HepG2 (cell line): ENCODE measurements around the gene COMT. TPM values are rescaled to one million over a fixed set of nuclear protein-coding genes. Genes with fewer than 3 reads are reported as not detected.

Experiments used
- CEBPG ChIP-seq: IDR thresholded peaks from 2 replicates; pipeline ENCODE4 v1.6.1; 2016
- FOSL2 ChIP-seq: sonication (generic); formaldehyde crosslinking; IDR thresholded peaks from 2 replicates; pipeline ENCODE4 v1.4.0; 2020; ENCODE audit warnings: missing genetic modification reagents
- GATAD2A ChIP-seq: IDR thresholded peaks from 2 replicates; pipeline ENCODE4 v1.6.1; 2016
- HDAC2 ChIP-seq: sonication (generic); formaldehyde crosslinking; IDR thresholded peaks from 2 replicates; pipeline ENCODE4 v1.4.0; 2020; ENCODE audit warnings: missing genetic modification reagents
- HNF1B ChIP-seq: sonication (generic); formaldehyde crosslinking; IDR thresholded peaks from 2 replicates; pipeline ENCODE4 v1.5.1; 2020; ENCODE audit warnings: mild to moderate bottlenecking, moderate library complexity, missing genetic modification reagents
- REPIN1 ChIP-seq: sonication (generic); formaldehyde crosslinking; IDR thresholded peaks from 2 replicates; pipeline ENCODE4 v1.8.0; 2022; ENCODE audit warnings: missing genetic modification reagents, low read depth, mild to moderate bottlenecking, borderline replicate concordance
- SP5 ChIP-seq: IDR thresholded peaks from 2 replicates; pipeline ENCODE4 v1.6.1; 2016; ENCODE audit warnings: low read depth, borderline replicate concordance
- SRSF4 ChIP-seq: fragments of 200-400 bp; formaldehyde crosslinking; IDR thresholded peaks from one replicate; pipeline ENCODE4 v1.6.1; 2018; ENCODE audit warnings: mild to moderate bottlenecking, low read depth, low read length, moderate library complexity; ENCODE audit not compliant: poor library complexity, severe bottlenecking
- TARDBP ChIP-seq: sonication (generic); formaldehyde crosslinking; IDR thresholded peaks from 2 replicates; pipeline ENCODE4 v1.8.0; 2022; ENCODE audit warnings: mild to moderate bottlenecking, missing genetic modification reagents
- TRAFD1 ChIP-seq: sonication (generic); formaldehyde crosslinking; IDR thresholded peaks from 2 replicates; pipeline ENCODE4 v1.5.1; 2020; ENCODE audit warnings: missing genetic modification reagents, mild to moderate bottlenecking, borderline replicate concordance
- ZFP91 ChIP-seq: sonication (generic); formaldehyde crosslinking; IDR thresholded peaks from 2 replicates; pipeline ENCODE4 v1.9.0; 2022; ENCODE audit warnings: missing genetic modification reagents, mild to moderate bottlenecking, borderline replicate concordance
- ZNF124 ChIP-seq: sonication (generic); formaldehyde crosslinking; IDR thresholded peaks from 2 replicates; pipeline ENCODE4 v1.4.0; 2020; ENCODE audit warnings: missing genetic modification reagents
- ZNF18 ChIP-seq: sonication (generic); formaldehyde crosslinking; IDR thresholded peaks from 2 replicates; pipeline ENCODE4 v1.8.0; 2022; ENCODE audit warnings: mild to moderate bottlenecking, missing genetic modification reagents; ENCODE audit not compliant: insufficient replicate concordance
- ZNF501 ChIP-seq: sonication (generic); formaldehyde crosslinking; IDR thresholded peaks from 2 replicates; pipeline ENCODE4 v1.5.1; 2020; ENCODE audit warnings: mild to moderate bottlenecking, moderate library complexity, missing genetic modification reagents
- ZSCAN25 ChIP-seq: sonication (generic); formaldehyde crosslinking; IDR thresholded peaks from 2 replicates; pipeline ENCODE4 v1.8.0; 2022; ENCODE audit warnings: mild to moderate bottlenecking, missing genetic modification reagents
- polyA plus RNA-seq, 8 experiments: library from polyadenylated mRNA; depleted of rRNA in 3 of 8; stranded (reverse) in 7 of 8; unstranded in 1 of 8; fragments of >200 nt; fragmentation: Illumina TruSeq in 4 of 8; extraction: Trizol in 4 of 8; gene quantifications; 2 replicates each; pipeline versions ENCODE4 v1.2.1 to v1.2.3, GENCODE V29; 2011 to 2016; ENCODE audit warnings: low read depth in 4 of 8, missing spikeins in 1 of 8, mixed read lengths in 1 of 8; ENCODE audit not compliant: insufficient read depth in 1 of 8
- total RNA-seq, 5 experiments: library from RNA; depleted of rRNA; stranded (reverse); fragments of >200 nt; fragmentation: Illumina TruSeq; extraction: Trizol; gene quantifications; 2 replicates each; pipeline ENCODE4 v1.2.3, GENCODE V29; 2016; ENCODE audit warnings: low read depth in 1 of 5
- TF ChIP-seq, protein P1 (sequence below): sonication (generic); formaldehyde crosslinking; IDR thresholded peaks from 2 replicates; pipeline ENCODE4 v1.9.0; 2021; ENCODE audit warnings: missing genetic modification reagents, borderline replicate concordance
- TF ChIP-seq, protein P2 (sequence below): sonication (generic); formaldehyde crosslinking; IDR thresholded peaks from 2 replicates; pipeline ENCODE4 v1.9.0; 2022; ENCODE audit warnings: low read depth, missing genetic modification reagents

Gene COMT
- total and polyA plus RNA-seq, 2 of the 13 experiments (the other 11 are each of a cell fraction or from before 2014, with no cell fraction given), result 156 to 162 TPM

DNA sequence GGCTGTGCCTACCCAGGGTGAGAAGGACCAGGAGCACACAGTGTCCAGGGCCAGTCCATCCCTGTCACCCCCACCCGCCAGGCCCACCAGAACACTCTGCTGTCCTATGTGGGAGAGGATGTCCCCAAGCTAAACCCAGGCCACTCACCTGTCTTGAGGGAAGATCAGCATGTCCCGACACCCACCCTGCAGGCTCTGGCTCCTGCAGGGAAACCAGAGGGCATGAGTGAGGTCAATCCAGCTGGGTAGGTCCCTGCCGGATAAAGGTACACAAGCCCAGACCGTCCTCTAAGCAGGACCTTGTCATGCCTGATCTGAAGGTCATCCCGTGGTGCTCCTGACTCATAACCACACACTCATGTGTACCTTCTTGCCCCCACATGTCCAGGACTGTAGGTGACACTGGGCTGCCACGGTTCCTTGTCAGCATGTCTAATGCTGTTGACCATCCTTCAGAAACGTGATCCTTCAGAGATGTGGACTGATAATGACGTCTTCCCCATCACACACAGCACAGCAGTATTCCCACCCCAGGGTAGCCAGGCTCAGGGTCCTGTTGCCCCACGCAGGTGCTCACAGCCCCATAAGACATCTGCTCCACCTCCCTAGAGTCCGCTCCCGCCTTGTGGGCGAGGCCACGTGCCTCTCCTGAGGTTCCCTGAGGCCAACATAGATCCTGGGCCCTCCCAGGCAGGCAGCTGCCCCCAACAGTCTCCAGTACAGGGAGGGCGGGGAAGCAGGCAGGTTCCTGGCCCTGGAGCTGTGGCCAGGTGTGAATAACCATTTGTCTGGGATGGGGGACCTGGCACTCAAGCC lies 68.9 kb downstream of the COMT start (continued):
- TF ChIP-seq TRAFD1 (CRISPR knock-in tag) (0 out of 2 replicates have a peak, but pooled peaks have one; percentile 64), HDAC2 (peak; percentile 58; the same call in 1 of the 2 replicates), ZSCAN25 (CRISPR knock-in tag) (peak; percentile 16; the same call in 1 of the 2 replicates), TARDBP (CRISPR knock-in tag) (peak; percentile 22; the same call in 1 of the 2 replicates), REPIN1 (CRISPR knock-in tag) (peak; percentile 54; the same call in 1 of the 2 replicates), ZNF501 (CRISPR knock-in tag) (peak; percentile 83), HNF1B (peak; percentile 80), FOSL2 (CRISPR knock-in tag) (peak; percentile 93), ZNF124 (CRISPR knock-in tag) (no peak), CEBPG (CRISPR knock-in tag) (no peak), SRSF4 (no peak), GATAD2A (CRISPR knock-in tag) (peak; percentile 75), SP5 (no peak), ZNF18 (CRISPR knock-in tag) (peak; percentile 54), ZFP91 (CRISPR knock-in tag) (peak; percentile 72)
- TF ChIP-seq, protein P1, sequence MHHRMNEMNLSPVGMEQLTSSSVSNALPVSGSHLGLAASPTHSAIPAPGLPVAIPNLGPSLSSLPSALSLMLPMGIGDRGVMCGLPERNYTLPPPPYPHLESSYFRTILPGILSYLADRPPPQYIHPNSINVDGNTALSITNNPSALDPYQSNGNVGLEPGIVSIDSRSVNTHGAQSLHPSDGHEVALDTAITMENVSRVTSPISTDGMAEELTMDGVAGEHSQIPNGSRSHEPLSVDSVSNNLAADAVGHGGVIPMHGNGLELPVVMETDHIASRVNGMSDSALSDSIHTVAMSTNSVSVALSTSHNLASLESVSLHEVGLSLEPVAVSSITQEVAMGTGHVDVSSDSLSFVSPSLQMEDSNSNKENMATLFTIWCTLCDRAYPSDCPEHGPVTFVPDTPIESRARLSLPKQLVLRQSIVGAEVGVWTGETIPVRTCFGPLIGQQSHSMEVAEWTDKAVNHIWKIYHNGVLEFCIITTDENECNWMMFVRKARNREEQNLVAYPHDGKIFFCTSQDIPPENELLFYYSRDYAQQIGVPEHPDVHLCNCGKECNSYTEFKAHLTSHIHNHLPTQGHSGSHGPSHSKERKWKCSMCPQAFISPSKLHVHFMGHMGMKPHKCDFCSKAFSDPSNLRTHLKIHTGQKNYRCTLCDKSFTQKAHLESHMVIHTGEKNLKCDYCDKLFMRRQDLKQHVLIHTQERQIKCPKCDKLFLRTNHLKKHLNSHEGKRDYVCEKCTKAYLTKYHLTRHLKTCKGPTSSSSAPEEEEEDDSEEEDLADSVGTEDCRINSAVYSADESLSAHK (CRISPR knock-in tag), result no peak
- TF ChIP-seq, protein P2, sequence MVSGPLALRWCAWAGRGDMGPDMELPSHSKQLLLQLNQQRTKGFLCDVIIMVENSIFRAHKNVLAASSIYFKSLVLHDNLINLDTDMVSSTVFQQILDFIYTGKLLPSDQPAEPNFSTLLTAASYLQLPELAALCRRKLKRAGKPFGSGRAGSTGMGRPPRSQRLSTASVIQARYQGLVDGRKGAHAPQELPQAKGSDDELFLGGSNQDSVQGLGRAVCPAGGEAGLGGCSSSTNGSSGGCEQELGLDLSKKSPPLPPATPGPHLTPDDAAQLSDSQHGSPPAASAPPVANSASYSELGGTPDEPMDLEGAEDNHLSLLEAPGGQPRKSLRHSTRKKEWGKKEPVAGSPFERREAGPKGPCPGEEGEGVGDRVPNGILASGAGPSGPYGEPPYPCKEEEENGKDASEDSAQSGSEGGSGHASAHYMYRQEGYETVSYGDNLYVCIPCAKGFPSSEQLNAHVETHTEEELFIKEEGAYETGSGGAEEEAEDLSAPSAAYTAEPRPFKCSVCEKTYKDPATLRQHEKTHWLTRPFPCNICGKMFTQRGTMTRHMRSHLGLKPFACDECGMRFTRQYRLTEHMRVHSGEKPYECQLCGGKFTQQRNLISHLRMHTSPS, result peak; percentile 73; the same call in 1 of the 2 replicates
